Hindlimb muscle (tissue), 1 donor: Measurements from ENCODE around the gene FMN2. TPM values are rescaled to one million over a fixed set of nuclear protein-coding genes. Genes with fewer than 3 reads are reported as not detected.
"Not testable (repeated sequence)": the region's sequence is repeated elsewhere in the genome, so short reads cannot be mapped to it uniquely, and the experiment has no call there.

Source experiments
- DNase-seq: peaks from one replicate; pipeline ENCODE4 v3.0.0-alpha.2; 2013
- polyA plus RNA-seq: library from polyadenylated mRNA; unstranded; fragments of 120-200 nt; gene quantifications from one replicate; pipeline ENCODE4 v1.2.1, GENCODE V29; 2013; ENCODE audit not compliant: insufficient read length

FMN2 gene
- polyA plus RNA-seq, 1 donor, result 0.23 TPM

DNA sequence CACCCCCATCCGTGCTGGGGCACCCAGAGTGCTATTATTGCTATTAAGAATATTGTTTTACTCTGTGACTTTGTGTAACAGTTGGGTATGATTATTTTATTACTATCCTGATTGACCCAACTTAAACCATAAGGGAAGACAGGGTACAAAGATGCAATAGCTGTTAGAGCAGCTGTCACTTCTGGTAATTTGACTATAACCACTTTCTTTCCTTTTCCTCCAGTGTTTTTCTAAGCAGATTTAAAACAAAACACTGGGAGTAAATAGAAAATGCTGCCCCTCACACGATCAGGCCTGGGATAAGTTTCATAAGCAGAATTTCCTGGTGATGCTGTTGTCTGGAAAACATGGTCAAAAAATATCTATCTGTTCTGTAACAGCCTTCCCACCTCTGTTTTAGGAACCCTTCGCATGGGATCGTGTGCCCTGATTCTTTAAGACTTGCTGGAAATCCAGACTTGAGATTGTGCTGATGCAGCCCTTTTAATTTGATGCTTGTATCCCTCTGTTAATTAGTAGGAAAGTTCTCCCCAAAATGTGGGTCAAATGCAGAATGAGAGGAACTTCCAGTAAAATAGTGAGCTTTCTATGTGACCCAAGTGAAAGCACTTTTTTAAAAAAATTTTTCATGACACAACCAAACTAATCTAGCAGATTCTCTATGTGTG, 165.3 kb downstream of the FMN2 start:
- DNase-seq, result no peak

- no peak for DNase-seq
Observed at GRCh38 chr1:240258910-240259309, 167.2 kb downstream of the FMN2 start.

DNA sequence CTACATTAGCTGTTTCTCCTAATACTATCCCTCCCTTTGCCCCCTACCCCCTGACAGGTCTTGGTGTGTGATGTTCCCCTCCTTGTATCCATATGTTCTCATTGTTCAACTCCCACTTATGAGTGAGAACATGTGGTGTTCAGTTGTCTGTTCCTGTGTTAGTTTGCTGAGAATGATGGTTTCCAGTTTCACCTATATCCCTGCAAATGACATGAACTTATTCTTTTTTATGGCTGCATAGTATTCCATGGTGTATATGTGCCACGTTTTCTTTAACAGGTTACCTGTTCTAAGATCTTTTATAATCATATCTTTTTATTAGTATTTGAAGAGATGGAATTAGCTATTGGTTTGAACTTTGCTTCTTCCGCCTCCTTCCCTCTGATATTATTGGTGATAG, 172.8 kb downstream of the FMN2 start:
- not testable (repeated sequence) for DNase-seq

DNA sequence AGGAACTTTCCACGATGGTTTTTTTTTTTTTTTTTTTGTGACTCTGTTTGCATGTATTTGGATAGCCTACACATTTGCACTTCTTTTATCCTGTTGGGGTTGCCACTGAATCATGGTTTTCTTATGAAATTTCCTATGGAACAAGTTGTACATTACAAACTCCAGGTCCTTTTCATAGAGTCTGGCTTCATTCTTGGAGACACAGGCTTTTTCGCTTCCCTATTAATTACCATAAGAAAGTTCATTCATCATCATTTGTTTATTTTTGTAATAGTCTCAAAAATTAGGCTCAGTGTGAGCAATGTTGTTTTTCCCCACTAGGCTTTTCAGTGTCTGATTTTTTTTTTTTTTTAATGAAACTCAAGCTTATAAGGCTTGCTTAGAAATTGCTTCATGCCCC, 179.4 kb downstream of the FMN2 start:
- no peak for DNase-seq

DNA sequence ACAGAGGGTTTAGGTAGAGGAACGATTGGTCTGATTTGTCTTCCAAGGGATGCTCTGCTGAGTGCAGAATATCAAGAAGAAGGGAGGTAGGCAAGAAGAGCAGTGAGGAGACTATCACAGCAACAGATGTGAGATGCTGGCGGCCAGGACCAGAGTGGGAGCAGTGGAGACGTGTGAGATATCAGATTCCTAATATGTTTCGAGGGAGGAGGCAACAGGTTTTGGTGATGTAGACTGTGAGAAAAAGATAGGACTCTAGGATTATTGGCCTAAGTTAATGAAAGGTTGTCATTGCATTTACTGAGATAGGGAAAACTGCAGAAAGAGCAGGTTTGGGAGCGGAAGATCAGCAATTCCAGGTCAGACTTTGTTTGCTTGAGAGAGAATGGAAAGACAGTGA, 182.9 kb downstream of the FMN2 start:
- DNase-seq, result no peak

DNA sequence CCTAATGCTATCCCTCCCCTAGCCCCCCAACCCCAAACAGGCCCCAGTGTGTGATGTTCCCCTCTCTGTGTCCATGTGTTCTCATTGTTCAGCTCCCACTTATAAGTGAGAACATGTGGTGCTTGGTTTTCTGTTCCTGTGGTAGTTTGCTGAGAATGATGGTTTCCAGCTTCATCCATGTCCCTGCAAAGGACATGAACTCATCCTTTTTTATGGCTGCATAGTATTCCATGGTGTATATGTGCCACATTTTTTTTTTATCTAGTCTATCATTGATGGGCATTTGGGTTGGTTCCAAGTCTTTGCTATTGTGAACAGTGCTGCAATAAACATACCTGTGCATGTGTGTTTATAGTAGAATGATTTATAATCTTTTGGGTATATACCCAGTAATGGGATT, 183.5 kb downstream of the FMN2 start:
- not testable (repeated sequence) for DNase-seq

DNA sequence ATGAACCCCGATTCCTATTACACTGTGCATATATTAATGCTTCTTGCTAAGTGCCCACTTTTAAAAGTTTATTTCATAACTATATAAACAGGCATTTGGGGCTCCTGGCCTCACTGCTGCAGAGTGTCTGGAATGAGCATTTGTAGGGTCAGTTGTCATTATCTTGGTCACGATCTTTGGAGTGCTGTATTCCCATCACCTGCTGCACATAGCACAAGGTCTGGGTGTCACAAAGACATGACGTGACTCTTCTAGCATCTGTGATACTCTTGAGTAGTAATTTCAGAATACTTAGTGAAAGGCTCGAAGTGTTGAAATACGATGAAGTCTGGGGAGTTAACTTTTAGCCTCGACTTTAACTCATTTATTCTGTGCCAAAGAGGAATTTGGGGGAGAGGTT, 186.4 kb downstream of the FMN2 start:
- DNase-seq, result no peak

DNA sequence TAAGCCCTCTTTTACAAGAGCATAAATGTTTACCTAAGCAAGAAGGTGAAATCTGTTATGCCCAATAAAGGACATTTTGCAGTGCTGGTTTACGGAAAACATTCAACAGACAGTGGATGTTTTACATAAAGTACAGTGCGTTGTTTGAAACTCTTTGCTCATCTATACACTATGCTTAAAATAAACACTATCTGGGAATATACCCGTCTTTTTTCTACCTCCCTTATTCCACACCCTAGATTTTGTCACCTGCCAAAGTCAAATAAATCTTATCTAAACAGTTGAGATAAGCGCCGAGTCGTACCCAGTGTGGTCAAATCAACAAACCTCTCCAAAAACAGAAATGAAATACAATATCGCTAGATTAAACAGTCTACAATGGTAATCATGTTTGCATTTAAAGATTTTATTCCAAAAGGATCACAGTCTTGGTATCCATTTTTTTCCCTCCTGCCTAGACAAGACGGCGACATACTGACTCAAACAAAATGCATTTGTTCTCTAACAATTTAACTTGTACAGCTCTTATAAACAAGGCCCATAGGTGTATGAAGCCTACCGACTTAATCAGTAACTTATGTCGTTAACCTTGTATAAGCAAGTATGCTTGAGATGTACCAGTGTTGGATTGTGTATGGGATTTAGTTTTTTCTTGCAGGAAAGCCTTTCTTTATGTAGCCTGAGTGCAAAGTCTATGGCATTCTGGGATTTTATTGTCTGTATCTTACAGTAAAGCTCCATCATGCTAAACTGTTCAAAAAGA, 189.1 kb downstream of the FMN2 start:
- no peak for DNase-seq

DNA sequence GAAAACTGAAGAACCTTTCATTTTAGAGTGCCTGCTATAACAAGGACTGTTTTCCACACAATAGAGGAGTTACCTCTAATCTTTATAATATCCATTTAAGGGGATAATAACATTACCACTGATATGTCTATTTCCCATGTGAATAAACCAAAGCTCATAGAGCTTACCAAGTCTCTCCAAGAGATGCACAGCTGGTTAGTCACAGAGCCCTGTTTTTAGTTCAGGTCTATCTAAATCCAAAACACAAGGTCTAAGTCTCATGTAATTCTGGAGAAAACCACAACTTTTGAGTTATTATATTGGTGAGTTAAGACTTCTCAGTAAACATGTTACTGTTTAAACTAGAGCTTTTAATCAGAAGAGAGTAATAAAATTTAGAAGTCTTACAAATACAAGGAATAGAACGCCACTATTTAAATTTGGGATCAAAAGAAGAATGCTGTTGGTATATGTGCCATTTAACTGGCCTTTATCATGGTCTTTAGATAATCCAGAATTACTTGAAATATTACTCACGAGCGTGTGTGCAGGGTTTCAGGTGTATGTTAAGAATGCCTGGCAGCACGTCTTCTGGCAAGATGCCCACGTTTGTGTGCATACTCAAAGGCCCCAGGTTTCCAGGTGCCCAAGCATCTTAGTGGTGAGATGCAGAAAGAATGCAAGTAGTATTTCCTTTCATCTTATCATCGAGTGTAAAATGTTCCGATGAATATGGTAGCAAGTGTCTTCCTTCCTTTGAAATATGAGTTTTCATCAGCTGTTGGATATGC, 190.6 kb downstream of the FMN2 start:
- no peak for DNase-seq

DNA sequence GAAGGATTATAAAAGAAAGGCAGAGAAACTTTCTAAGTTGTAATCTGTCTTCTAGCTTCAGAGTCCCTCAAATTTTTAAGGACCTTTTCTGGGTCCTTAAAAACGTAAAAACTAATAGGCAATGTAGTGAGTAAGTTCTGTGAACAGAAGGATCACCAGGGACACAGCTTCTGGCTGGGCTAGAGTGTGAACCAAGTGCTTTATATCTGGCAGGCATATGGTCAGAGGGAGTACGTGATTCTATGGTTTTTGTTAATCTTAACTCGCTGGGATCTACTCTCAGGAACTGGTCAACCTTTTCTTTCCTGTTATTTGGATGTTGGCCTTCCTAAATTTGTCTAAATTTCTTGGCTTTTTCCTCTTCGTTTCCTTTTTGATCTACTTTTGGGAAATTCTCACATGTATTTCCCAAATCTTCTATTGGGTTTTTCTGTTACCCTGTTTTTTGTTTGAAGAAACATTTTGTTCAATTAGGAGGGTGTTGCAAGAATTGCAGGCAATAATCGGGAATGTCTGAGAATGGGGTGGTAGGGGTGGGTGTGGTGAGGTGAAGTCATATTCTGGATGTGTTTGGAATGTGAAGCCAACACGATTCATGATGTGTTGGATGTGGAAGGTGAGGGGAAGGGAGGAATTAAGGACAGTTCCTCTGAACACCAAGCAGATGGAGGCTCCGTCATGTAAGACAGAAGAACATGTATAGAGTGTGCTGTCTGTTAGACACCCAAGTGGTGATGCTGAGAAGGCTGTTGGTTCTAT, 193.2 kb downstream of the FMN2 start:
- no peak for DNase-seq

- no peak for DNase-seq
Observed at GRCh38 chr1:240285540-240285939, 193.9 kb downstream of the FMN2 start.

DNA sequence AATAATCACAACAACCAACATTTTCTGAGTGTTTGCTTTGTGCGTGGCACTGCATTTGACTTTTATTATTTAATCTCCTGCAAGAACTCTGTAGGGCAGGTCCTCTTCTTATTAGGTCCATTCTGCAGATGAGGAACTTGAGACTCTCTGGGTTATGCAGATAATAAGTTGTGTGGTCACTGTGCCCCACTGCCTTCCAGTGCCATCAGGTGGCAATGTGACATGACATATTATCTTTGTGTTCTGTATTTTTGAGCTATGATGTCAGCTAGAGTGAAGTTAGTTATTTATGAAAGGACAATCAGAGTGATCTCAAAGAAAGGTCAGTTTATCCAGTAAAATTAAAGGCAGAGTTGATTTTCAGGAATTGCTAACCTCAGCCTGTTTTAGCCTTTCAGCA, 196.0 kb downstream of the FMN2 start:
- DNase-seq, result no peak

DNA sequence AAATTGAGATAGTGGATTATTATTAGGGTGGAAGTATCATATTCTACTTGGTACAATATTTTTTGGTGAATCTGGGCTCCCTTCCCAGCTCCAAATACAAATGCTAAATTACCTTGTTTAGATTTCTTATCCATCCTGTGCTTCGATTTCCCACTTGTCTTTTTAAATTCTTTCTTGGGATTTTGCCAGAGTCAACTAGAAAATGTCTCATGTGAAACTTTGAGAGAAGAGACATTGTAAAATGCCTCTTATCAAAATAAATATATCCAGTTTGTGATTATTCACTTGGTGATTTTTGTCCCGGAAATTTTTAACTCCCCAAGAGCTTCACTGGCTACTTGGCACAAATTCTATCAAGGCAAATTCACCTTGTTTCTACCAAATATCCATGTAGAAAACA, 202.0 kb downstream of the FMN2 start:
- DNase-seq, result no peak

- no peak for DNase-seq
Observed at GRCh38 chr1:240294566-240294965, 202.9 kb downstream of the FMN2 start.

DNA sequence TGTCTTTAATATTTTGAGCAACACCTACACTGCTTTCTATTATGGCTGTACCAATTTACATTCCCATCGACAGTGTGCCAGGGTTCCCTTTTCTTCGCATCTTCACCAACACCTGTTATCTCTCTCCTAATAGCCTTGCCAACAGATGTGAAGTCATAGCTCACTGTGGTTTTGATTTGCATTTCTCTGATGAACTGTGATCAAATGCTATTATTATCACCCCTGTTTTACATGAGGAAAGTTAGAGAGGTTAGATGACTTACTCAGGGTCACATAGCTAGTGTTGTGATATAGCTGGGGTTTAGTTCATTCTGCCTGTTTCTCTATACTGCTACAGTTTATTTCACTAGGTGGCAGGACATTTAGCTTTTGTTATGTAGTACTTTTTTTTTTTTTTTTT, 204.1 kb downstream of the FMN2 start:
- no peak for DNase-seq

- no peak for DNase-seq
Observed at GRCh38 chr1:240304466-240304865, 212.8 kb downstream of the FMN2 start.

DNA sequence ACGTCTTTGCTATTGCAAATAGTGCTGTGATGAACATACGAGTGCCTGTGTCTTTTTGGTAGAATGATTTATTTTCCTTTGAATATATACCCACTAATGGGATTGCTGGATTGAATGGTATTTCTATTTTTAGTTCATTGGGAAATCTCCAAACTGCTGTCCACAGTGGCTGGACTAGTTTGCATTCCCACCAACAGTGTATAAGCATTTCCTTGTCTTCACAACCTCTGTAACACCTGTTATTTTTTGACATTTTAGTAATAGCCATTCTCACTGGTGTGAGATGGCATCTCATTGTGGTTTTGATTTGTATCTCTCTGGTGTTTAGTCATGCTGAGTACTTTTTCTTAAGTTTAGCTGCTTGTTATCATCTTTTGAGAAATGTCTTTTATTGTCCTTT, 215.0 kb downstream of the FMN2 start:
- no peak for DNase-seq

DNA sequence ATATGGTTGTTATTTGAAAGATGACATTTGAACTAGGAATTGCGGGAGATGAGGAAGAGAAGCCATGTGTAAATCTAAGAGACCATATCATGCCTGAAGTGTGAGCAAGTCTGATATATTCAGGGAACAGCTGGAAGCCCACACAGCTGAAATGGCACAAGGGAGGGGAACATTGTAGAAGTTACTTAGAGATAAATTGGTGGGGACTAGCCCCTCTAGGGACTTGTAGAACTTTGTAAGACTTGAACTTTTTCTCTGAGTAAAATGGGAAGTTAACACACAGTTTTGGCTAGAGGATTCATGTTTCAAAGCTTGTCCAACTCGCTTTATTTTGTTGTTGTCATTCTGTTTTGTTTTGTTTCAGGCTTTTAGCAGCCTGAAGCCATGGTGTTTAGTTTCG, 216.4 kb downstream of the FMN2 start:
- DNase-seq, result no peak

DNA sequence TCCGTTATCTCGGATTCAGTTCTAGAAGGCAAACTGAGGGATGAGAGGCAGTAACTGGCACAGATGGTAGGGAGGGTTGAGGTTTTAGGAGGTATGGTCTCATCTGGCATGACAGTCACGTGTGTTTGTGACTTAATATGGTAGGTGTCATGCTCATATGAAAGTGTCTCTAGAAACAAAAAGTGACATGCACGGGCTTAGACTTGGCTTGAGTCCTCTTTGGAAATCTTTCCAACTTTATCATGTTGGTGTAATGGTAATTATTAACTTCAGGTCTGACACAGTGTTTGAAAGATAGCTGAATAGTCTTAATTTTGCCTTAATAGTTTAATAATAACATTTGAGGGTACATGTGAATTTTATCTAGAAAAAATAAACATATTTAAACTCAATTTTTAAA, 218.1 kb downstream of the FMN2 start:
- no peak for DNase-seq

DNA sequence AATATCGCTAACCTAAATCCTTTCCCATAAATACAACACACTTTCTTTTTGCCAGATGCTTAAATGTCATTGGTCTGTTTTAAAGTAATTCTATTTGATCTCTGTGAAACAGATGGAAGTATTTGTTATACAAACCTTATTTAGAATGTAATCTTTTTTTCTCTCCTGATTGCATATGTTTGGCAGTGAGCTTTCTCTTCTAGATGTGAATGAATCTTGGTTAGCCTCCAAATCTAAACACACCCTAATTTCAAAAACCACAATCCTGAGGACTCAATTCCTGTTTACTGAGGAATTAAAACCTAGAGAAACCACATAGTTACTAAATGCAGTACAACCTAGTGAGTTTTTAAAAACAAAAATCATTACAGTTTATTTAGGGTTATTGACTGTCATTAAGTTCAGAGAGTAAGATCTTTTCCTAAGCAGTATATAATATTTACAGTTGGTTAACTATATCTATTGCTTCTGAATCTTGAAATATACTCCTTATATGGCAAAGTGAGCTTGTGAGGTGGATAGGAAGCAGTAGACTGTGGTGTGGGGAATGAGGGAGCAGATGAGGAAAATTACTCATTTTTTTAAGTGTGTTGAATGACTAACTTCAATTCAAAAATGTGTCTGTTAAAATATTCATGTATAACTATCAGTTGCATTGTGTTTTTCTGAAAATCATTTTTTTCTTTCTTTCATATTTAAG, 218.7 kb downstream of the FMN2 start:
- no peak for DNase-seq

DNA sequence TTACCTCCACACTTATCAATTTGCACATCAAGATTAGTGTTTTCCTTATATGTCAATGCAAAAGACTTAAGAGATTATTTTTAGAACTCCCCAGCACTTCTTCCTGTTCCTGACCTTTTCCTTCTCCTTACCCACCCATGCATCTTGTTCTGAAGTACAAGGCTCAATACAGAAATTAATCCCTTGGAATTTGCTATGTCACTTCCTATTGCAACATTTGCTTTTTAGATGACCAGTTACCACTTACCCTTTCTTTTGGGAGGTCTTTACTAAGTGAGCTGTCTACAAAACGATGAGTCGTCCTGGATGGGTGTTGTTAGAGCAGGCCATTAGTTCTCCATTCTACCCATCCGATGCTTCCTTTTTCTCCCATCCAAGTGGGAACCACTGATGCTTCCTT, 221.2 kb downstream of the FMN2 start:
- DNase-seq, result no peak
